B cell (primary cell): ENCODE data around the gene RBMXL3.

Experiments
- CTCF ChIP-seq: fragments of 200-600 bp; IDR thresholded peaks from one replicate; pipeline ENCODE4 v1.8.0; 2022; ENCODE audit warnings: antibody characterized with exemption, mild to moderate bottlenecking
- EZH2 ChIP-seq: IDR thresholded peaks from 2 replicates; pipeline ENCODE4 v1.6.1; 2012; ENCODE audit warnings: borderline replicate concordance, low read depth, mild to moderate bottlenecking, moderate library complexity, low read length; ENCODE audit not compliant: insufficient read depth, poor library complexity, severe bottlenecking

- TF ChIP-seq CTCF (no peak), EZH2 (no peak)
These were observed 45.3 kb downstream of the RBMXL3 start for GRCh38 chrX:115234461-115234860.
